ENCODE measurements around the gene LPAR5.
"Not testable (repeated sequence)": the region's sequence is repeated elsewhere in the genome, so short reads cannot be mapped to it uniquely, and the experiment has no call there.

DNA sequence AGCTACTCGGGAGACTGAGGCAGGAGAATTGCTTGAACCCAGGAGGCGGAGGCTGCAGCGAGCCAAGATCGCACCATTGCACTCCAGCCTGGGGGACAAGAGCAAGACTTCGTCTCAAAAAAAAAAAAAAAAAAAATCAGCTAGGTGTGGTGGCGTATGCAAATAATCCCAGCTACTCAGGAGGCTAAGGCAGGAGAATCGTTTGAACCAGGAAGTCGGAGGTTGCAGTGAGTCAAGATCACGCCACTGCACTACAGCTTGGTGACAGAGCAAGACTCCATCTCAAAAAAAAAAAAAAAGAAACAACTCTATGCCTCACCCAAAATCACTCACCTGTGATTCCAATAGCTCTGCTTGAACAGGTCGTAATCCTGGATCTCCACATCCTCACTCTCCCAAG is 40.1 kb downstream of the LPAR5 start:
- TF ChIP-seq, protein P1, sequence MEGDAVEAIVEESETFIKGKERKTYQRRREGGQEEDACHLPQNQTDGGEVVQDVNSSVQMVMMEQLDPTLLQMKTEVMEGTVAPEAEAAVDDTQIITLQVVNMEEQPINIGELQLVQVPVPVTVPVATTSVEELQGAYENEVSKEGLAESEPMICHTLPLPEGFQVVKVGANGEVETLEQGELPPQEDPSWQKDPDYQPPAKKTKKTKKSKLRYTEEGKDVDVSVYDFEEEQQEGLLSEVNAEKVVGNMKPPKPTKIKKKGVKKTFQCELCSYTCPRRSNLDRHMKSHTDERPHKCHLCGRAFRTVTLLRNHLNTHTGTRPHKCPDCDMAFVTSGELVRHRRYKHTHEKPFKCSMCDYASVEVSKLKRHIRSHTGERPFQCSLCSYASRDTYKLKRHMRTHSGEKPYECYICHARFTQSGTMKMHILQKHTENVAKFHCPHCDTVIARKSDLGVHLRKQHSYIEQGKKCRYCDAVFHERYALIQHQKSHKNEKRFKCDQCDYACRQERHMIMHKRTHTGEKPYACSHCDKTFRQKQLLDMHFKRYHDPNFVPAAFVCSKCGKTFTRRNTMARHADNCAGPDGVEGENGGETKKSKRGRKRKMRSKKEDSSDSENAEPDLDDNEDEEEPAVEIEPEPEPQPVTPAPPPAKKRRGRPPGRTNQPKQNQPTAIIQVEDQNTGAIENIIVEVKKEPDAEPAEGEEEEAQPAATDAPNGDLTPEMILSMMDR (IDR thresholded peaks at IDR 0.05), result not testable (repeated sequence)
- not testable (repeated sequence) for TF ChIP-seq POLR2A (IDR thresholded peaks at IDR 0.05)
